ENCODE results near the gene CASP8AP2.

- TF ChIP-seq YY1 (IDR thresholded peaks at IDR 0.05; ENCODE audit: insufficient read depth, insufficient read length) (no peak), ZNF274 (IDR thresholded peaks at IDR 0.05; ENCODE audit: low read depth, low read length) (no peak), SUZ12 (IDR thresholded peaks at IDR 0.05; ENCODE audit: extremely low read depth, insufficient read depth, insufficient read length) (no peak)
These were observed 32.4 kb upstream of the CASP8AP2 start for GRCh38 chr6:89797317-89797716.
